ENCODE results near the gene PRSS50. TPM values are rescaled to one million over a fixed set of nuclear protein-coding genes. Genes with fewer than 3 reads are reported as not detected.

PRSS50 gene
- total and polyA plus RNA-seq, 2 experiments from 2014 or later, result 2.0 to 3.2 TPM

GRCh38 chr3:46710229-46710628 lies 7.4 kb downstream of the PRSS50 start:
- H3K4me3 ChIP-seq, result no peak overlapping the region
- TF ChIP-seq CTCF (IDR thresholded peaks at IDR 0.05; ENCODE audit: low read depth, low read length), result no peak
- DNase-seq (ENCODE audit: low read depth in 1 of 2, low spot score in 1 of 2), result no peak
- no peaks in the 10 kb centered on the region for H3K36me3 ChIP-seq
- peaks cover 9% of the 10 kb centered on the region for H3K4me1 ChIP-seq (ENCODE audit: low read depth)
- H3K27me3 ChIP-seq, result no peaks in the 10 kb centered on the region
- H3K9me3 ChIP-seq (ENCODE audit: low read depth), result no peaks in the 10 kb centered on the region
- no peak overlapping the region for H3K27ac ChIP-seq

GRCh38 chr3:46709721-46710120 lies 7.9 kb downstream of the PRSS50 start:
- DNase-seq (ENCODE audit: low read depth in 1 of 2, low spot score in 1 of 2), result no peak

DNA sequence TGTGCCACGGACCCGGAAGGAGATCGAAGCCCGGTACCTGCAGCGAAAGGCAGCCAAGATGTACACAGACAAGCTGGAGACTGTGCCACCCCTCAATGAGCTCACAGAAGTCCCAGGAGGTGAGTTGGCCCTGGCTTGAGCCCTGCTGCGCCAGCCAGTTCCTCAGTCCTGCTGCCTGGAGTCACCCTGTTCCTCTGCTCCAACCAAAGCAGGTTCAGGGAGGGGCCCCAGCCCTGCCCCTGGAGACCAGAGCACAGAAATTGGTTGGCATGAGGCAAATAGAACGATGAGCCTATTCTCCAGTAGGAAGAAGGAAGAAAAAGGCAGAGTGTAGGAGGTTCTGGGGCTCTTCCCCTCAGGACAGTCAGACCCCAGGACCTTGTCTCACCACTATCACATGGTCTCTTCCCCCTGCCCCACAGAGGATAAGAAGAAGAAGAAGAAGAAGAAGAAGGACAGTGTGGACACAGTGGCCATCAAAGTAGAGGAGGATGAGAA lies 8.5 kb downstream of the PRSS50 start:
- H3K27me3 ChIP-seq, result no peaks in the 10 kb centered on the region
- DNase-seq (ENCODE audit: low read depth in 1 of 2, low spot score in 1 of 2), result no peak
- H3K4me1 ChIP-seq (ENCODE audit: low read depth), result peaks cover 9% of the 10 kb centered on the region
- no peaks in the 10 kb centered on the region for H3K9me3 ChIP-seq (ENCODE audit: low read depth)
- H3K27ac ChIP-seq, result no peak overlapping the region
- H3K36me3 ChIP-seq, result no peaks in the 10 kb centered on the region
- TF ChIP-seq CTCF (IDR thresholded peaks at IDR 0.05; ENCODE audit: low read depth, low read length), result no peak
- no peak overlapping the region for H3K4me3 ChIP-seq

More at GRCh38 chr3:46709721-46710120, 7.9 kb downstream of the PRSS50 start:
- Histone ChIP-seq H3K9me3 (ENCODE audit: low read depth) (no peaks in the 10 kb centered on the region), H3K4me1 (ENCODE audit: low read depth) (peaks cover 9% of the 10 kb centered on the region), H3K36me3 (no peaks in the 10 kb centered on the region), H3K27ac (no peak overlapping the region), H3K27me3 (no peaks in the 10 kb centered on the region), H3K4me3 (no peak overlapping the region)
- TF ChIP-seq CTCF (IDR thresholded peaks at IDR 0.05; ENCODE audit: low read depth, low read length), result no peak

DNA sequence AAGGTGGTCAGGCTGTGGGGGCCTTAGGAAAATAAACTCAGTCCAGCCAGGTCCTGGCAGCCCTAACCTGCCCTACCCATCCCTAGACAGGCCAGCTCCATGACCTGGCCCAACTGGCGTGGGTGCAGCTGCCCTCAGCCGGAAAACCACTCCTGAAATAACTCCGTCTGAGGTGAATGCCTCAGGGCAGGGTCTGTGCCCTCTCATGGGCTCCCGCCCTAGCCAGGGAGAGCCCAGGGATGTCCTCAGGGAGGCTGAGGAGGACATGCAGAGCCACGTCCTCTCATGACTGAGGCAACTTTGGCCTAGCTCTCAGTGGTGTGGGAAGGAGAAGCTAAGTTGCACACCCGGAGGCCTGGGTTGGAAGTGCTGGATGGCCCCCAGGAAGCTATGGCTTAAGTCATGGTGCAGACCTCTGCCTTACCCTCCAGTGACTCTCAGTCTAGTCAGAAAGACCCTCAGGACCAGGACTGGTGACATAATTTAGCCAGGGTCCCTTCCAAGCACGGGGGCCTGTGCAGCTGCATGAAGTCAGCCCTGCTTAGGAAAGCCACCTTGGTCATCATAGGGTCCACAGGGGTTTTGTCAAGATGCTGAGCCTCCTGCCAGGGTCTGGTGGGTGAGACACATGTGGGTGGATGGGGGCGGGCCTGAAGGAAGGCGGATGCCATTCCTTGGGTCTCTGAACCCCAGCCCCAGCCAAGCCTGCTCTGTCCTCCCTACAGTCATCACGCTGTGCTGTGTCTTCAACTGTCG lies 9.1 kb downstream of the PRSS50 start:
- H3K9me3 ChIP-seq (ENCODE audit: low read depth), result no peaks in the 10 kb centered on the region
- H3K4me3 ChIP-seq, result no peak overlapping the region
- H3K36me3 ChIP-seq, result no peaks in the 10 kb centered on the region
- no peak overlapping the region for H3K27ac ChIP-seq
- no peak for TF ChIP-seq CTCF (IDR thresholded peaks at IDR 0.05; ENCODE audit: low read depth, low read length)
- H3K4me1 ChIP-seq (ENCODE audit: low read depth), result peaks cover 9% of the 10 kb centered on the region
- no peak for DNase-seq (ENCODE audit: low read depth in 1 of 2, low spot score in 1 of 2)
- no peaks in the 10 kb centered on the region for H3K27me3 ChIP-seq

GRCh38 chr3:46707601-46708011 lies 10.1 kb downstream of the PRSS50 start:
- Histone ChIP-seq H3K27ac (no peak overlapping the region), H3K36me3 (no peaks in the 10 kb centered on the region), H3K4me1 (ENCODE audit: low read depth) (peaks cover 9% of the 10 kb centered on the region), H3K27me3 (no peaks in the 10 kb centered on the region), H3K4me3 (no peak overlapping the region), H3K9me3 (ENCODE audit: low read depth) (no peaks in the 10 kb centered on the region)
- TF ChIP-seq CTCF (IDR thresholded peaks at IDR 0.05; ENCODE audit: low read depth, low read length), result no peak
- DNase-seq (ENCODE audit: low read depth in 1 of 2, low spot score in 1 of 2), result no peak

Measured in cardiac muscle cell (in vitro differentiated cells and primary cell).